K562 (cell line): ENCODE results near the gene ZNF581. TPM values are rescaled to one million over a fixed set of nuclear protein-coding genes. Genes with fewer than 3 reads are reported as not detected.
A peak's percentile ranks its signal among the peaks of the same experiment; 100 is the strongest.

ENCODE experiments used
- BCOR ChIP-seq: fragments of 450-650 bp; IDR thresholded peaks from 2 replicates; pipeline ENCODE4 v1.6.1; 2016
- FOSL1 ChIP-seq: fragments of 200-800 bp; sonication (Bioruptor generic); conservative IDR thresholded peaks from 2 replicates; pipeline ENCODE4 v1.6.1; 2016; ENCODE audit warnings: missing genetic modification characterization, missing compliant biosample characterization
- FOXK1 ChIP-seq: sonication (generic); formaldehyde crosslinking; IDR thresholded peaks from 2 replicates; pipeline ENCODE4 v1.8.0; 2022; ENCODE audit warnings: missing genetic modification reagents, mild to moderate bottlenecking, borderline replicate concordance
- GATAD2A ChIP-seq: fragments of 450-650 bp; IDR thresholded peaks from 2 replicates; pipeline ENCODE4 v1.6.1; 2017
- IRF1 ChIP-seq: sonication (generic); formaldehyde crosslinking; IDR thresholded peaks from 2 replicates; pipeline ENCODE4 v1.8.0; 2022; ENCODE audit warnings: missing genetic modification reagents, mild to moderate bottlenecking, borderline replicate concordance
- KLF13 ChIP-seq: fragments of 450-650 bp; IDR thresholded peaks from 2 replicates; pipeline ENCODE4 v1.6.1; 2016; ENCODE audit warnings: missing genetic modification characterization, low read depth, mild to moderate bottlenecking, missing compliant biosample characterization, moderate library complexity, borderline replicate concordance
- MGA ChIP-seq: fragments of 450-650 bp; IDR thresholded peaks from 2 replicates; pipeline ENCODE4 v1.6.1; 2016; ENCODE audit warnings: mild to moderate bottlenecking, moderate library complexity
- MTA1 ChIP-seq: fragments of 450-650 bp; IDR thresholded peaks from 2 replicates; pipeline ENCODE4 v1.6.1; 2017; ENCODE audit warnings: borderline replicate concordance
- NFRKB ChIP-seq: fragments of 450-650 bp; IDR thresholded peaks from 2 replicates; pipeline ENCODE4 v1.6.1; 2016; ENCODE audit warnings: low read depth
- XRCC5 ChIP-seq: fragments of 200-400 bp; formaldehyde crosslinking; IDR thresholded peaks from 2 replicates; pipeline ENCODE4 v1.6.1; 2017; ENCODE audit warnings: low read depth, mild to moderate bottlenecking, low read length
- ZNF436 ChIP-seq: fragments of 250-450, 450-650 bp; sonication (Bioruptor Pico); formaldehyde crosslinking; IDR thresholded peaks from 2 replicates; pipeline ENCODE4 v1.7.0; 2020; ENCODE audit warnings: mild to moderate bottlenecking
- ZNF444 ChIP-seq: fragments of 250-450 bp; sonication (Bioruptor Pico); IDR thresholded peaks from 2 replicates; pipeline ENCODE4 v1.4.0; 2020; ENCODE audit warnings: mild to moderate bottlenecking, moderate library complexity
- polyA plus RNA-seq, 8 experiments: library from polyadenylated mRNA; depleted of rRNA in 4 of 8; stranded (reverse) in 5 of 8; unstranded in 3 of 8; fragments of >200 nt; fragmentation: Nextera tagmentation in 2 of 8; fragmentation: Illumina TruSeq in 1 of 8; extraction: Ambion mirVana in 2 of 8; extraction: Trizol in 1 of 8; gene quantifications; 2 replicates each; pipeline versions ENCODE4 v1.2.1 to v1.2.3, GENCODE V29; 2011 to 2014; ENCODE audit warnings: inconsistent platforms in 1 of 8, missing spikeins in 1 of 8
- total RNA-seq, 7 experiments: library from RNA; depleted of rRNA in 6 of 7; stranded (reverse); fragments of >200 nt in 6 of 7; fragmentation: Illumina TruSeq in 2 of 7; extraction: Trizol in 2 of 7; gene quantifications; 2 replicates each; pipeline versions ENCODE4 v1.2.1 to v1.2.3, GENCODE V29; 2011 to 2021; ENCODE audit warnings: low replicate concordance in 1 of 7
- TF ChIP-seq, protein P1 (sequence below), 2 experiments: fragments of 200-800 bp in 1 of 2; sonication (Bioruptor generic) in 1 of 2; sonication (generic) in 1 of 2; formaldehyde crosslinking in 1 of 2; IDR thresholded peaks in 1 of 2; conservative IDR thresholded peaks in 1 of 2; 2 replicates each; pipeline versions ENCODE4 v1.5.0 to v1.6.1; 2016 to 2020; ENCODE audit warnings: missing compliant biosample characterization in 1 of 2, missing genetic modification characterization in 1 of 2, missing genetic modification reagents in 1 of 2

The ZNF581 gene
- total and polyA plus RNA-seq, 9 of the 15 experiments (the other 6 are each of a cell fraction or from before 2014, with no cell fraction given) = 2.4 to 39.4 (median 15.4) TPM

- TF ChIP-seq MGA (peak; percentile 82), XRCC5 (peak; percentile 97), ZNF444 (CRISPR knock-in tag) (no peak), BCOR (peak; percentile 89), MTA1 (no peak), GATAD2A (peak; percentile 88), FOSL1 (peak; percentile 51; the same call in 1 of the 2 replicates), ZNF436 (0 out of 2 replicates have a peak, but pooled peaks have one; percentile 37), FOXK1 (no peak), IRF1 (CRISPR knock-in tag) (no peak), NFRKB (peak; percentile 45), KLF13 (peak; percentile 56; the same call in 1 of the 2 replicates)
- TF ChIP-seq, protein P1, sequence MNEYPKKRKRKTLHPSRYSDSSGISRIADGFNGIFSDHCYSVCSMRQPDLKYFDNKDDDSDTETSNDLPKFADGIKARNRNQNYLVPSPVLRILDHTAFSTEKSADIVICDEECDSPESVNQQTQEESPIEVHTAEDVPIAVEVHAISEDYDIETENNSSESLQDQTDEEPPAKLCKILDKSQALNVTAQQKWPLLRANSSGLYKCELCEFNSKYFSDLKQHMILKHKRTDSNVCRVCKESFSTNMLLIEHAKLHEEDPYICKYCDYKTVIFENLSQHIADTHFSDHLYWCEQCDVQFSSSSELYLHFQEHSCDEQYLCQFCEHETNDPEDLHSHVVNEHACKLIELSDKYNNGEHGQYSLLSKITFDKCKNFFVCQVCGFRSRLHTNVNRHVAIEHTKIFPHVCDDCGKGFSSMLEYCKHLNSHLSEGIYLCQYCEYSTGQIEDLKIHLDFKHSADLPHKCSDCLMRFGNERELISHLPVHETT (CRISPR knock-in tag; conservative IDR thresholded peaks at IDR 0.05 in 1 of 2, IDR thresholded peaks at IDR 0.05 in 1 of 2) = peak in 1 of 2 experiments; percentile 88; a peak in 2 of 4 replicates
These were observed 10.3 kb downstream of the ZNF581 start (continued) for GRCh38 chr19:55653651-55654322.
